Liver (tissue), 3 donors: Measurements from ENCODE around the gene LAMA2.

Experiments used
- FOXA1 ChIP-seq: IDR thresholded peaks from 2 replicates; pipeline ENCODE4 v1.6.1; 2016; ENCODE audit warnings: antibody characterized with exemption
- GABPA ChIP-seq, 2 donors: IDR thresholded peaks in 1 of 2; conservative IDR thresholded peaks in 1 of 2; 2 replicates each; pipeline ENCODE4 v1.6.1; 2016; ENCODE audit warnings: antibody characterized with exemption in 2 of 2, mild to moderate bottlenecking in 1 of 2, moderate library complexity in 1 of 2
- JUND ChIP-seq, 2 donors: IDR thresholded peaks; 2 replicates each; pipeline ENCODE4 v1.6.1; 2016; ENCODE audit warnings: antibody characterized with exemption in 2 of 2
- RAD21 ChIP-seq, 2 donors: IDR thresholded peaks; 2 replicates each; pipeline ENCODE4 v1.6.1; 2016; ENCODE audit warnings: antibody characterized with exemption in 2 of 2, mild to moderate bottlenecking in 2 of 2
- SP1 ChIP-seq: IDR thresholded peaks from 2 replicates; pipeline ENCODE4 v1.6.1; 2018; ENCODE audit warnings: antibody characterized with exemption, mild to moderate bottlenecking
- TAF1 ChIP-seq: conservative IDR thresholded peaks from 2 replicates; pipeline ENCODE4 v1.6.1; 2016; ENCODE audit warnings: antibody characterized with exemption, mild to moderate bottlenecking
- YY1 ChIP-seq: IDR thresholded peaks from 2 replicates; pipeline ENCODE4 v1.6.1; 2016; ENCODE audit warnings: antibody characterized with exemption, mild to moderate bottlenecking
- TF ChIP-seq, protein P1 (sequence below): fragments of 150-350 bp; IDR thresholded peaks from 2 replicates; pipeline ENCODE4 v1.5.1; 2017; ENCODE audit warnings: improper control_type of control experiment, low read depth, low read length; ENCODE audit not compliant: missing input control
- TF ChIP-seq, protein P2 (sequence below): IDR thresholded peaks from 2 replicates; pipeline ENCODE4 v1.6.1; 2016; ENCODE audit warnings: antibody characterized with exemption
- TF ChIP-seq, protein P3 (sequence below): IDR thresholded peaks from 2 replicates; pipeline ENCODE4 v1.6.1; 2016; ENCODE audit warnings: antibody characterized with exemption, mild to moderate bottlenecking
- donor health status: healthy.
- donor health status: healthy.

DNA sequence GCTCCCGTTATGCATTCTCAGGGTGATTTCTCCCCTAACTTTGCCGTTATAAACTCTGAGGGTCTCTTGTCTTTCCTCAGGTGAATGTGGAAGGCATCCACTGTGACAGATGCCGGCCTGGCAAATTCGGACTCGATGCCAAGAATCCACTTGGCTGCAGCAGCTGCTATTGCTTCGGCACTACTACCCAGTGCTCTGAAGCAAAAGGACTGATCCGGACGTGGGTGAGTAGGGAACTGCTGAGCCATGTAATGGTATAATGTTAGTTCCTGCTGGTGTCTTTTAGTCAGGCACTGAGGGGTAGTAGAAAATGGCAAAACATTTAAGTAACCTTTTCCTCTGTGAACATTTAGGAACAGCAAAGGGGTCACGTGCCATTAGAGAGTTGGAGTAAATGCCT, 431.6 kb downstream of the LAMA2 start:
- TF ChIP-seq YY1 (no peak), RAD21 (IDR thresholded peaks at IDR 0.05) (no peak), FOXA1 (no peak), GABPA (IDR thresholded peaks at IDR 0.05 in 1 of 2, conservative IDR thresholded peaks at IDR 0.05 in 1 of 2) (no peak), JUND (IDR thresholded peaks at IDR 0.05) (no peak), TAF1 (no peak), SP1 (no peak)
- TF ChIP-seq, protein P1, sequence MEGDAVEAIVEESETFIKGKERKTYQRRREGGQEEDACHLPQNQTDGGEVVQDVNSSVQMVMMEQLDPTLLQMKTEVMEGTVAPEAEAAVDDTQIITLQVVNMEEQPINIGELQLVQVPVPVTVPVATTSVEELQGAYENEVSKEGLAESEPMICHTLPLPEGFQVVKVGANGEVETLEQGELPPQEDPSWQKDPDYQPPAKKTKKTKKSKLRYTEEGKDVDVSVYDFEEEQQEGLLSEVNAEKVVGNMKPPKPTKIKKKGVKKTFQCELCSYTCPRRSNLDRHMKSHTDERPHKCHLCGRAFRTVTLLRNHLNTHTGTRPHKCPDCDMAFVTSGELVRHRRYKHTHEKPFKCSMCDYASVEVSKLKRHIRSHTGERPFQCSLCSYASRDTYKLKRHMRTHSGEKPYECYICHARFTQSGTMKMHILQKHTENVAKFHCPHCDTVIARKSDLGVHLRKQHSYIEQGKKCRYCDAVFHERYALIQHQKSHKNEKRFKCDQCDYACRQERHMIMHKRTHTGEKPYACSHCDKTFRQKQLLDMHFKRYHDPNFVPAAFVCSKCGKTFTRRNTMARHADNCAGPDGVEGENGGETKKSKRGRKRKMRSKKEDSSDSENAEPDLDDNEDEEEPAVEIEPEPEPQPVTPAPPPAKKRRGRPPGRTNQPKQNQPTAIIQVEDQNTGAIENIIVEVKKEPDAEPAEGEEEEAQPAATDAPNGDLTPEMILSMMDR: no peak
- TF ChIP-seq, protein P2, sequence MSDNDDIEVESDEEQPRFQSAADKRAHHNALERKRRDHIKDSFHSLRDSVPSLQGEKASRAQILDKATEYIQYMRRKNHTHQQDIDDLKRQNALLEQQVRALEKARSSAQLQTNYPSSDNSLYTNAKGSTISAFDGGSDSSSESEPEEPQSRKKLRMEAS: no peak
- TF ChIP-seq, protein P3, sequence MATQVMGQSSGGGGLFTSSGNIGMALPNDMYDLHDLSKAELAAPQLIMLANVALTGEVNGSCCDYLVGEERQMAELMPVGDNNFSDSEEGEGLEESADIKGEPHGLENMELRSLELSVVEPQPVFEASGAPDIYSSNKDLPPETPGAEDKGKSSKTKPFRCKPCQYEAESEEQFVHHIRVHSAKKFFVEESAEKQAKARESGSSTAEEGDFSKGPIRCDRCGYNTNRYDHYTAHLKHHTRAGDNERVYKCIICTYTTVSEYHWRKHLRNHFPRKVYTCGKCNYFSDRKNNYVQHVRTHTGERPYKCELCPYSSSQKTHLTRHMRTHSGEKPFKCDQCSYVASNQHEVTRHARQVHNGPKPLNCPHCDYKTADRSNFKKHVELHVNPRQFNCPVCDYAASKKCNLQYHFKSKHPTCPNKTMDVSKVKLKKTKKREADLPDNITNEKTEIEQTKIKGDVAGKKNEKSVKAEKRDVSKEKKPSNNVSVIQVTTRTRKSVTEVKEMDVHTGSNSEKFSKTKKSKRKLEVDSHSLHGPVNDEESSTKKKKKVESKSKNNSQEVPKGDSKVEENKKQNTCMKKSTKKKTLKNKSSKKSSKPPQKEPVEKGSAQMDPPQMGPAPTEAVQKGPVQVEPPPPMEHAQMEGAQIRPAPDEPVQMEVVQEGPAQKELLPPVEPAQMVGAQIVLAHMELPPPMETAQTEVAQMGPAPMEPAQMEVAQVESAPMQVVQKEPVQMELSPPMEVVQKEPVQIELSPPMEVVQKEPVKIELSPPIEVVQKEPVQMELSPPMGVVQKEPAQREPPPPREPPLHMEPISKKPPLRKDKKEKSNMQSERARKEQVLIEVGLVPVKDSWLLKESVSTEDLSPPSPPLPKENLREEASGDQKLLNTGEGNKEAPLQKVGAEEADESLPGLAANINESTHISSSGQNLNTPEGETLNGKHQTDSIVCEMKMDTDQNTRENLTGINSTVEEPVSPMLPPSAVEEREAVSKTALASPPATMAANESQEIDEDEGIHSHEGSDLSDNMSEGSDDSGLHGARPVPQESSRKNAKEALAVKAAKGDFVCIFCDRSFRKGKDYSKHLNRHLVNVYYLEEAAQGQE: no peak
